Neural progenitor cell (in vitro differentiated cells): ENCODE results near the gene HSPB8. TPM values are rescaled to one million over a fixed set of nuclear protein-coding genes. Genes with fewer than 3 reads are reported as not detected.

ENCODE experiments used
- DNase-seq: peaks from one replicate; pipeline ENCODE4 v3.0.0-alpha.2; 2016; ENCODE audit warnings: low spot score
- H2AFZ ChIP-seq: fragments of 200-600 bp; sonication (generic); replicated peaks from 2 replicates; pipeline ENCODE4 v1.6.1; 2016; ENCODE audit warnings: antibody characterized with exemption
- H3F3A ChIP-seq: fragments of 200-600 bp; sonication (generic); 2 replicates; pipeline ENCODE4 v1.6.1; 2016; ENCODE audit warnings: antibody characterized with exemption, low read depth
- H3K27ac ChIP-seq: fragments of 200-600 bp; sonication (generic); 2 replicates; pipeline ENCODE4 v1.5.1; 2016; ENCODE audit warnings: mild to moderate bottlenecking
- H3K27me3 ChIP-seq: fragments of 200-600 bp; sonication (generic); 2 replicates; pipeline ENCODE4 v1.6.1; 2016; ENCODE audit warnings: mild to moderate bottlenecking, moderate library complexity
- H3K36me3 ChIP-seq: fragments of 200-600 bp; sonication (generic); 2 replicates; pipeline ENCODE4 v1.5.1; 2016
- H3K4me1 ChIP-seq: fragments of 200-600 bp; sonication (generic); 2 replicates; pipeline ENCODE4 v1.6.1; 2016; ENCODE audit warnings: mixed run types
- H3K4me2 ChIP-seq: fragments of 200-600 bp; sonication (generic); 2 replicates; pipeline ENCODE4 v1.6.1; 2016
- H3K4me3 ChIP-seq: fragments of 200-600 bp; sonication (generic); 2 replicates; pipeline ENCODE4 v1.5.1; 2016
- H3K79me2 ChIP-seq: fragments of 200-600 bp; sonication (generic); 2 replicates; pipeline ENCODE4 v1.6.1; 2016; ENCODE audit warnings: low read depth
- H3K9ac ChIP-seq: fragments of 200-600 bp; sonication (generic); 2 replicates; pipeline ENCODE4 v1.6.1; 2016
- H3K9me3 ChIP-seq: fragments of 200-600 bp; sonication (generic); 2 replicates; pipeline ENCODE4 v1.5.1; 2016; ENCODE audit warnings: low read depth
- H4K20me1 ChIP-seq: fragments of 200-600 bp; sonication (generic); 2 replicates; pipeline ENCODE4 v1.6.1; 2016; ENCODE audit warnings: low read depth
- H3K27ac Mint-ChIP-seq: 3 replicates; pipeline ENCODE4 v1.8.0; 2021; ENCODE audit warnings: mixed read lengths
- H3K27me3 Mint-ChIP-seq: 2 replicates; pipeline ENCODE4 v1.8.0; 2022; ENCODE audit warnings: low read depth, mild to moderate bottlenecking, inconsistent platforms, moderate library complexity, mixed read lengths; ENCODE audit not compliant: insufficient read depth
- H3K36me3 Mint-ChIP-seq: 3 replicates; pipeline ENCODE4 v1.8.0; 2021; ENCODE audit warnings: mixed read lengths
- H3K4me1 Mint-ChIP-seq: 3 replicates; pipeline ENCODE4 v1.8.0; 2021; ENCODE audit warnings: mixed read lengths
- H3K4me3 Mint-ChIP-seq: 3 replicates; pipeline ENCODE4 v1.8.0; 2021; ENCODE audit warnings: mild to moderate bottlenecking, moderate library complexity, mixed read lengths
- H3K9me3 Mint-ChIP-seq: 3 replicates; pipeline ENCODE4 v1.8.0; 2020; ENCODE audit warnings: mixed read lengths
- EZH2 ChIP-seq: fragments of 200-600 bp; sonication (generic); IDR thresholded peaks from 2 replicates; pipeline ENCODE4 v1.6.1; 2017; ENCODE audit warnings: antibody characterized with exemption, mild to moderate bottlenecking, moderate library complexity
- EZH2phosphoT487 ChIP-seq: fragments of 200-600 bp; sonication (generic); IDR thresholded peaks from 2 replicates; pipeline ENCODE4 v1.6.1; 2017; ENCODE audit warnings: antibody characterized with exemption
- total RNA-seq: library from RNA; depleted of rRNA; stranded (reverse); fragments of >200 nt; gene quantifications from 2 replicates; pipeline ENCODE4 v1.2.3, GENCODE V29; 2015; ENCODE audit warnings: low replicate concordance
- TF ChIP-seq, protein P1 (sequence below): fragments of 200-600 bp; sonication (generic); IDR thresholded peaks from 2 replicates; pipeline ENCODE4 v1.5.1; 2017; ENCODE audit warnings: antibody characterized with exemption, mild to moderate bottlenecking

The HSPB8 gene
- total RNA-seq, 1 donor from 2014 or later, result not detected

DNA sequence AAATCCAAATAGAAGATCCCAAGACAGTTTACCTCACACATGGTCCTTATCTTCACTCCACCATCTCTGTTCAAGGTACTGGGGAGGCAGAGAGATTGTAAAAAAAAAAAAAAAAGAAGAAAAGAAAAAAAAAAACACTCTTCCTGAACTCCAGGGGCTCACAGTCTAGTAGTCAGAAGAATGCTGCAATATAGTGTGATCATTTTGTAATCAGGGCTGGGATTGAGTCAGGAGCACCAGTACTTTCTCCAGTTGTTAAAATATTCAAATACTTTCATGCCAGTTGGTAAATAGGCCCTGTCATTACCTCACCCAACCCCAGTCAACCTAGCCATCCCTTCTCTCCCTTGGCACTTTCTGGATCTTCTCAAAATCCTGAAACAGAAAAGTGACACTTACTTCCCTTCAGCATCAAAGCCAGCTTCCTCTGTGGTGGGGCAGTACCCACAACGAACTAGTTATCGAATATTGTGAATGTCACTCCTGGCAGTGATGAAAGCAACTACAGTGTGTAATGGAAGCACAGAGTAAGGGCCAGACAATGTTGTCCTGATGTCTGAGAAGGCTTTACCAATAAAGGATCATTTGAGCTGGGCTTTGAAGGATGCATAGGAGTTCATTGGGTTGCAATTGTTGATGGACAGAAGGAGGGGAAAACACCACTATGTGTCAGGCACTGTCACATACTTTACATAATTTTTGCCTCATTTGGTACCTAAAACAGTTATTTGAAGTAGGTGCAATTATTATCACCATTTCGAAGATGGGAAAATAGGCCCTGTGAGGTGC, 44.3 kb upstream of the HSPB8 start:
- H3K27ac Mint-ChIP-seq, result no peak overlapping the region
- no peaks in the 10 kb centered on the region for H3K36me3 Mint-ChIP-seq

DNA sequence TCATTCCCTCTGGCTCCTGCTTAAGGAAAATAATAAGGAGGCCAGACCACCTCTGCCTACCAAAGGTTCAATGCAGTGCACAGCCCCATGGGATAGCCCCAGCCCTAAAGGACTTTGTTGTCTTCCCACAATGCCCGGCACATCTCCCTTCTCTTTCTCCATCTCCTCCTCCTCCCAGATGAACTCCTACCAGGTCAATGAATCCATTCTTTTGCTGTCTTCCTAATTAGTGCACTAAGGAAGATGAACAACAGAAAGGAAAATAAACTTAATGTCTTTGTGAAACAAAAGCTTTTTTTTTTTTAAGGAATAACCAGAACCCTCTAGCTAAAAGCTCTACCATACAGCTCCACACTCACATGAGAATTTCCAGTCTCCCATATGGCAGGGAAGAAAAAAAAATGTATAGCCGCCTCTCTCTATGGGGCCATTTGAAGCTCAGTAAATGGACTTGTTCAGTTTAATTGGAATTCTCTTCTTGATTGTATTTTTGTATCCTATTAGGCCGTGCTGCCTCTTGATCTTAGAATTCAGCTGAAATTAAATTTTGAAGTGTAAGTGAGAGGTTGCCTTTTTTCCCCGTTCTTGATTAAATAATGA, 41.8 kb upstream of the HSPB8 start:
- H3K27me3 ChIP-seq, result no peaks in the 10 kb centered on the region
- no peaks in the 10 kb centered on the region for H4K20me1 ChIP-seq
- H3K79me2 ChIP-seq, result no peaks in the 10 kb centered on the region
- H3K36me3 Mint-ChIP-seq, result no peaks in the 10 kb centered on the region
- H3K27ac Mint-ChIP-seq, result no peak overlapping the region
- peaks cover 14% of the 10 kb centered on the region for H3K4me1 ChIP-seq
- H3K4me3 ChIP-seq, result no peak overlapping the region
- no peak for TF ChIP-seq EZH2phosphoT487
- no peak overlapping the region for H3K4me3 Mint-ChIP-seq
- no peaks in the 10 kb centered on the region for H3K9me3 Mint-ChIP-seq
- no peak overlapping the region for H3K9ac ChIP-seq
- H2AFZ ChIP-seq, result no peak overlapping the region
- H3K9me3 ChIP-seq, result peaks cover 7% of the 10 kb centered on the region
- H3K36me3 ChIP-seq, result no peaks in the 10 kb centered on the region
- peak overlapping the region; percentile 28 for H3K4me2 ChIP-seq
- H3F3A ChIP-seq, result no peaks in the 10 kb centered on the region
- peak; percentile 15 for DNase-seq
- H3K27me3 Mint-ChIP-seq, result peaks cover 4% of the 10 kb centered on the region
- H3K27ac ChIP-seq, result no peak overlapping the region
- no peaks in the 10 kb centered on the region for H3K4me1 Mint-ChIP-seq

More for the DNA sequence above, 44.3 kb upstream of the HSPB8 start:
- no peaks in the 10 kb centered on the region for H3K27me3 ChIP-seq
- Mint-ChIP-seq H3K4me1 (no peaks in the 10 kb centered on the region), H3K27me3 (peaks cover 10% of the 10 kb centered on the region), H3K4me3 (no peak overlapping the region), H3K9me3 (peaks cover 2% of the 10 kb centered on the region)
- no peak for DNase-seq
- peaks cover 7% of the 10 kb centered on the region for H3K9me3 ChIP-seq
- H3F3A ChIP-seq, result no peaks in the 10 kb centered on the region
- no peak overlapping the region for H3K27ac ChIP-seq
- H3K79me2 ChIP-seq, result no peaks in the 10 kb centered on the region
- no peak overlapping the region for H3K4me2 ChIP-seq
- no peak overlapping the region for H3K4me3 ChIP-seq
- no peaks in the 10 kb centered on the region for H4K20me1 ChIP-seq
- H3K9ac ChIP-seq, result no peak overlapping the region
- peaks cover 14% of the 10 kb centered on the region for H3K4me1 ChIP-seq
- H3K36me3 ChIP-seq, result no peaks in the 10 kb centered on the region
- H2AFZ ChIP-seq, result no peak overlapping the region
- TF ChIP-seq, protein P1, sequence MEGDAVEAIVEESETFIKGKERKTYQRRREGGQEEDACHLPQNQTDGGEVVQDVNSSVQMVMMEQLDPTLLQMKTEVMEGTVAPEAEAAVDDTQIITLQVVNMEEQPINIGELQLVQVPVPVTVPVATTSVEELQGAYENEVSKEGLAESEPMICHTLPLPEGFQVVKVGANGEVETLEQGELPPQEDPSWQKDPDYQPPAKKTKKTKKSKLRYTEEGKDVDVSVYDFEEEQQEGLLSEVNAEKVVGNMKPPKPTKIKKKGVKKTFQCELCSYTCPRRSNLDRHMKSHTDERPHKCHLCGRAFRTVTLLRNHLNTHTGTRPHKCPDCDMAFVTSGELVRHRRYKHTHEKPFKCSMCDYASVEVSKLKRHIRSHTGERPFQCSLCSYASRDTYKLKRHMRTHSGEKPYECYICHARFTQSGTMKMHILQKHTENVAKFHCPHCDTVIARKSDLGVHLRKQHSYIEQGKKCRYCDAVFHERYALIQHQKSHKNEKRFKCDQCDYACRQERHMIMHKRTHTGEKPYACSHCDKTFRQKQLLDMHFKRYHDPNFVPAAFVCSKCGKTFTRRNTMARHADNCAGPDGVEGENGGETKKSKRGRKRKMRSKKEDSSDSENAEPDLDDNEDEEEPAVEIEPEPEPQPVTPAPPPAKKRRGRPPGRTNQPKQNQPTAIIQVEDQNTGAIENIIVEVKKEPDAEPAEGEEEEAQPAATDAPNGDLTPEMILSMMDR, result no peak
- TF ChIP-seq EZH2phosphoT487 (no peak), EZH2 (no peak)

DNA sequence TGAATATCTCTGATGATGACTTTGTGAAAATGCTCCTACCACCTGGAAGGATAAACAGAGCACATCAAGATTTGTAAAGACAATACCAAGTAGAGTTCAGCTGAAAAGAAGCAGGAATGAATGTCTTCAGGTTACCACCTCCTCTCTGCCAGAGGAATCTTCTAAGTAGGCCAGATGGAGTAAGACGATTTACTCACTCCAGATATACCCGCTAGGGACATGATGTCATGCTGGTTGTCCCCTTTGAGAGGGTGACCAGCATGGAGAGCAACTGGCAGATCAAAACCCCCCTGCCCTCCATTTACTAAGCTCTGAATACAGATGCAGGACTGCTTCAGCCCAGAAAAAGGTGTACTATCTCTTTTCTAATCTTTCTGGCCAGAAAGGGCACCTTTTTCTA, 39.3 kb upstream of the HSPB8 start:
- no peaks in the 10 kb centered on the region for H3F3A ChIP-seq
- no peak overlapping the region for H3K27ac Mint-ChIP-seq
- no peaks in the 10 kb centered on the region for H3K36me3 ChIP-seq
- peaks cover 3% of the 10 kb centered on the region for H3K27me3 Mint-ChIP-seq
- no peaks in the 10 kb centered on the region for H3K4me1 Mint-ChIP-seq
- H3K36me3 Mint-ChIP-seq, result no peaks in the 10 kb centered on the region
- H3K79me2 ChIP-seq, result no peaks in the 10 kb centered on the region
- H3K9ac ChIP-seq, result no peak overlapping the region
- H3K4me3 ChIP-seq, result no peak overlapping the region
- H3K27ac ChIP-seq, result no peak overlapping the region
- H3K27me3 ChIP-seq, result no peaks in the 10 kb centered on the region
- no peaks in the 10 kb centered on the region for H4K20me1 ChIP-seq
- H2AFZ ChIP-seq, result no peak overlapping the region
- no peaks in the 10 kb centered on the region for H3K9me3 Mint-ChIP-seq
- no peak overlapping the region for H3K4me2 ChIP-seq
- H3K9me3 ChIP-seq, result no peaks in the 10 kb centered on the region
- H3K4me1 ChIP-seq, result peaks cover 14% of the 10 kb centered on the region
- no peak for DNase-seq
- no peak for TF ChIP-seq EZH2phosphoT487
- H3K4me3 Mint-ChIP-seq, result no peak overlapping the region

DNA sequence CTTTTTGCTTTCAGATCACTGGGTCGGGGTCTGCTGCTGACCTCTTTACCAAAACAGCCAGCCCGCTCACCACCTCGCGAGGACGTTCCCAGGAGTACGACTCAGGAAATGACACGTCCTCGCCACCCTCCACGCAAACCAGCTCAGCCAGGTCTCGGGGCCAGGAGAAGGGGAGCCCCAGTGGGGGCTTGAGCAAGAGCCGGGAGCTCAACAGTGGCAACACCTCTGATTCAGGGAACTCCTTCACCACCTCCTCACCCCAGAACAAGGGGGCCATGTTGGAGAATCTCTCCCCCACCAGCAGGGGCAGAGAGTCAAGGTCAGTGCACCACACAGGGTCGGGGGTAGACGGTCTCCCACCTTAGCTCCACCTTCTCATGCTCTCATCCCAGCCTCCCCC, 33.4 kb upstream of the HSPB8 start:
- no peak for DNase-seq

More for the DNA sequence above, 33.4 kb upstream of the HSPB8 start:
- no peaks in the 10 kb centered on the region for H3K36me3 Mint-ChIP-seq
- H3K79me2 ChIP-seq, result no peaks in the 10 kb centered on the region
- H3K27ac ChIP-seq, result no peak overlapping the region
- no peaks in the 10 kb centered on the region for H3F3A ChIP-seq
- no peak overlapping the region for H3K4me3 Mint-ChIP-seq
- TF ChIP-seq EZH2phosphoT487 (no peak), EZH2 (no peak)
- TF ChIP-seq, protein P1, result no peak
- peak overlapping the region; percentile 44 for H3K4me2 ChIP-seq
- H3K27me3 ChIP-seq, result no peaks in the 10 kb centered on the region
- H4K20me1 ChIP-seq, result no peaks in the 10 kb centered on the region
- no peak overlapping the region for H3K27ac Mint-ChIP-seq
- no peak overlapping the region for H3K4me3 ChIP-seq
- peak overlapping the region; percentile 68 for H2AFZ ChIP-seq
- H3K9me3 ChIP-seq, result no peaks in the 10 kb centered on the region
- peaks cover 21% of the 10 kb centered on the region for H3K4me1 Mint-ChIP-seq
- no peak overlapping the region for H3K9ac ChIP-seq
- peaks cover 11% of the 10 kb centered on the region for H3K4me1 ChIP-seq
- no peaks in the 10 kb centered on the region for H3K9me3 Mint-ChIP-seq
- H3K27me3 Mint-ChIP-seq, result peaks cover 7% of the 10 kb centered on the region
- no peaks in the 10 kb centered on the region for H3K36me3 ChIP-seq
